Lung microvascular endothelial cell (primary cell): ENCODE measurements around the gene CCDC86. TPM values are rescaled to one million over a fixed set of nuclear protein-coding genes. Genes with fewer than 3 reads are reported as not detected.
"Not testable (repeated sequence)": the region's sequence is repeated elsewhere in the genome, so short reads cannot be mapped to it uniquely, and the experiment has no call there.

Experiments used
- DNase-seq, 2 donors: peaks; one replicate each; pipeline versions ENCODE4 v3.0.0 to v3.0.0-alpha.2; 2010; ENCODE audit warnings: low read depth in 2 of 2
- total RNA-seq: library from RNA; depleted of rRNA; stranded (reverse); fragments of >200 nt; gene quantifications from 2 replicates; pipeline ENCODE4 v1.2.1, GENCODE V29; 2014

The CCDC86 gene
- total RNA-seq = 10.1 and 11.6 TPM in 2 replicates

- peak; percentile 97 to 98 for DNase-seq
These were observed at the start of gene CCDC86 for GRCh38 chr11:60841797-60842667. CCDC86 (plus strand) TSS chr11:60842113; CDS start chr11:60842125, 12 bp downstream.

- no peak for DNase-seq
These were observed 49.4 kb upstream of the CCDC86 start for GRCh38 chr11:60792521-60792920.

GRCh38 chr11:60795291-60795690, 46.6 kb upstream of the CCDC86 start:
- no peak for DNase-seq

- DNase-seq = no peak
These were observed 43.9 kb upstream of the CCDC86 start for GRCh38 chr11:60797846-60798630.

GRCh38 chr11:60798631-60799030, 43.3 kb upstream of the CCDC86 start:
- DNase-seq = no peak

GRCh38 chr11:60801194-60801593, 40.7 kb upstream of the CCDC86 start:
- no peak for DNase-seq

GRCh38 chr11:60803273-60803936, 38.5 kb upstream of the CCDC86 start:
- no peak for DNase-seq

GRCh38 chr11:60809249-60809648, 32.7 kb upstream of the CCDC86 start:
- no peak for DNase-seq

GRCh38 chr11:60809691-60810090, 32.2 kb upstream of the CCDC86 start:
- DNase-seq = no peak

GRCh38 chr11:60810151-60810550, 31.8 kb upstream of the CCDC86 start:
- no peak for DNase-seq

GRCh38 chr11:60810569-60810968, 31.3 kb upstream of the CCDC86 start:
- DNase-seq = peak; percentile 63 to 89

GRCh38 chr11:60813324-60813723, 28.6 kb upstream of the CCDC86 start:
- no peak for DNase-seq

- no peak for DNase-seq
These were observed 27.8 kb upstream of the CCDC86 start for GRCh38 chr11:60814112-60814511.

- no peak for DNase-seq
These were observed 25.2 kb upstream of the CCDC86 start for GRCh38 chr11:60816590-60817157.

GRCh38 chr11:60818057-60818456, 23.9 kb upstream of the CCDC86 start:
- no peak for DNase-seq

- no peak for DNase-seq
These were observed 19.9 kb upstream of the CCDC86 start for GRCh38 chr11:60821827-60822599.

GRCh38 chr11:60823745-60824306, 18.1 kb upstream of the CCDC86 start:
- not testable (repeated sequence) for DNase-seq

- no peak for DNase-seq
These were observed 16.8 kb upstream of the CCDC86 start for GRCh38 chr11:60825118-60825517.

- no peak for DNase-seq
These were observed 16.1 kb upstream of the CCDC86 start for GRCh38 chr11:60825790-60826189.

GRCh38 chr11:60830478-60831142, 11.3 kb upstream of the CCDC86 start:
- DNase-seq = no peak
